ENCODE measurements around the gene IL20RA.

Gene IL20RA

GRCh38 chr6:137045222-137045789 lies 541 bp upstream of the IL20RA start:
- no peak for DNase-seq

GRCh38 chr6:137043710-137044365 lies 927 bp downstream of the IL20RA start:
- DNase-seq, result no peak

GRCh38 chr6:137040393-137040792 lies 4.4 kb downstream of the IL20RA start:
- no peak for DNase-seq

- no peak for DNase-seq
Measured at GRCh38 chr6:137039010-137039409, 5.8 kb downstream of the IL20RA start.

GRCh38 chr6:137036566-137037300 lies 8.0 kb downstream of the IL20RA start:
- DNase-seq, result no peak

GRCh38 chr6:137033828-137034227 lies 10.9 kb downstream of the IL20RA start:
- no peak for DNase-seq

- DNase-seq, result no peak
Measured at GRCh38 chr6:137031122-137031521, 13.6 kb downstream of the IL20RA start.

- DNase-seq, result no peak
Measured at GRCh38 chr6:137028912-137029311, 15.9 kb downstream of the IL20RA start.

GRCh38 chr6:137025786-137026730 lies 18.7 kb downstream of the IL20RA start:
- DNase-seq, result no peak

- DNase-seq, result no peak
Measured at GRCh38 chr6:137024237-137024990, 20.4 kb downstream of the IL20RA start.

GRCh38 chr6:137020776-137021175 lies 24.0 kb downstream of the IL20RA start:
- no peak for DNase-seq

- DNase-seq, result no peak
Measured at GRCh38 chr6:137019476-137020272, 25.1 kb downstream of the IL20RA start.

GRCh38 chr6:137017081-137017480 lies 27.7 kb downstream of the IL20RA start:
- no peak for DNase-seq

- DNase-seq, result no peak
Measured at GRCh38 chr6:137016356-137016755, 28.4 kb downstream of the IL20RA start.

- DNase-seq, result no peak
Measured at GRCh38 chr6:137015943-137016342, 28.8 kb downstream of the IL20RA start.

GRCh38 chr6:137013738-137014602 lies 30.8 kb downstream of the IL20RA start:
- no peak for DNase-seq

GRCh38 chr6:137013031-137013430 lies 31.7 kb downstream of the IL20RA start:
- no peak for DNase-seq

- DNase-seq, result no peak
Measured at GRCh38 chr6:137011406-137011805, 33.4 kb downstream of the IL20RA start.

GRCh38 chr6:137010128-137010718 lies 34.5 kb downstream of the IL20RA start:
- no peak for DNase-seq

GRCh38 chr6:137008204-137008603 lies 36.6 kb downstream of the IL20RA start:
- DNase-seq, result no peak

All from NCI-H1048 (cell line).